ENCODE measurements around the gene KCNH2.

DNA sequence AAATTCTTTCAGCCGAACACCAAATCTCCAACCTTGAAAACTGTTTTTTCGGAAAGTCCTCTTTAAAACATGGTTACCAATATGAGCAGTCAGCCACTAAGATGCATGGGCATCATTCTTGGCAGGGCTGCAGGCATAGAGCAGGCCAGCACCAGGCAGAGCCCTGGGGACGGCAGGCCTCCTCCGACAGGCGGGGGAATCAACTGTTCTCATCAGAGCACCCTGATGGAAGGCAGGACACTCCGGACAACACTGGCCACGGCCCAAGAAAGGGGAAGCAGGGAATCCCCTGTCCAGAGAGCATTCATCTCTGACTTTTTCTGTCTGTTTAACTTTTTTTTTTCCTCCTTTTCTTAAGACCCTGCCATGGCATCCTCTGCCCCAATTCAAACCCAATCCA lies 11.3 kb upstream of the KCNH2 start:
- TF ChIP-seq POLR2AphosphoS5 (IDR thresholded peaks at IDR 0.05) = no peak
- TF ChIP-seq, protein P1, sequence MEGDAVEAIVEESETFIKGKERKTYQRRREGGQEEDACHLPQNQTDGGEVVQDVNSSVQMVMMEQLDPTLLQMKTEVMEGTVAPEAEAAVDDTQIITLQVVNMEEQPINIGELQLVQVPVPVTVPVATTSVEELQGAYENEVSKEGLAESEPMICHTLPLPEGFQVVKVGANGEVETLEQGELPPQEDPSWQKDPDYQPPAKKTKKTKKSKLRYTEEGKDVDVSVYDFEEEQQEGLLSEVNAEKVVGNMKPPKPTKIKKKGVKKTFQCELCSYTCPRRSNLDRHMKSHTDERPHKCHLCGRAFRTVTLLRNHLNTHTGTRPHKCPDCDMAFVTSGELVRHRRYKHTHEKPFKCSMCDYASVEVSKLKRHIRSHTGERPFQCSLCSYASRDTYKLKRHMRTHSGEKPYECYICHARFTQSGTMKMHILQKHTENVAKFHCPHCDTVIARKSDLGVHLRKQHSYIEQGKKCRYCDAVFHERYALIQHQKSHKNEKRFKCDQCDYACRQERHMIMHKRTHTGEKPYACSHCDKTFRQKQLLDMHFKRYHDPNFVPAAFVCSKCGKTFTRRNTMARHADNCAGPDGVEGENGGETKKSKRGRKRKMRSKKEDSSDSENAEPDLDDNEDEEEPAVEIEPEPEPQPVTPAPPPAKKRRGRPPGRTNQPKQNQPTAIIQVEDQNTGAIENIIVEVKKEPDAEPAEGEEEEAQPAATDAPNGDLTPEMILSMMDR (IDR thresholded peaks at IDR 0.05) = no peak
- TF ChIP-seq EP300 (IDR thresholded peaks at IDR 0.05) = no peak
- TF ChIP-seq POLR2A (IDR thresholded peaks at IDR 0.05) = no peak
